NCI-H1092 (cell line): ENCODE results near the gene MBNL2.

Experiments
- DNase-seq: peaks from one replicate; lab custom pipeline; 2025; lab: John Stamatoyannopoulos, UW

Gene MBNL2

DNA sequence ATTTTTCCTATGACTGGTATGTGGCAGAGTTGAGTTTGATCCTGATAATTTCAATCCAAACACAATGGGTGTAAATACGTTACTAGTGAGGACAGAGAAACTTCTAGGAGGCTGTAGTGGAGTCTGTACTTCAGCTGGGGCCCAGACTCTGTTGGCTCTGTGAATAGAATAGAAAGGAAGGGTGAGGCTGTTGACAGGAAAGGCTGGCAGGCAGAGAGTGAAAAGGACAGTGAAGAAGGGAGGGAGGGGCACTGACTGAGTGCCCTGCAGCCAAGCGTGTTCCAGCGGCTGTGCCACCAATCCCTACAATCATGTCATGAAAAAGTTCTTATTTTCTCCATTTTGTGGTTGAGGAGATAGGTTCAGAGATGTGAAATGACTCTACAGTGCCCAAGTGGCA lies 80.5 kb downstream of the MBNL2 start:
- DNase-seq = no peak

DNA sequence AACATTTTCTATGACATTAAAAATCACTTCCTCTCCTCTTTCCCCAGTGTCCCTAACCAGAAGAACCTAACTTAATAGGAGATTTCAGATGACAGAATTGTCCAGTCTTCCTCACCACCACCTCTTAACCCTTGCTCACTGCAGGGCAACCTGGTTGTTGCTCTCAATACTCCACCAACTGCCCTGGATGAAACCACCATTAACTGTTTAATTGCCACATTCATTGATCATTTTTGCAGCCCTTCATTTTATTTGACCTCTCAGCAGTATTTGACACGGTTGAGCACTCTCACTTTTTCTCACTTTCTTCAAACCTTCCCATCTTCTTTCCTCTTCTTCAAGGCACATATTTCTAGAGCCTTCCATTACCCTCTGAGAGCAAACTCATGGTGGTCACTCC lies 84.0 kb downstream of the MBNL2 start:
- no peak for DNase-seq

DNA sequence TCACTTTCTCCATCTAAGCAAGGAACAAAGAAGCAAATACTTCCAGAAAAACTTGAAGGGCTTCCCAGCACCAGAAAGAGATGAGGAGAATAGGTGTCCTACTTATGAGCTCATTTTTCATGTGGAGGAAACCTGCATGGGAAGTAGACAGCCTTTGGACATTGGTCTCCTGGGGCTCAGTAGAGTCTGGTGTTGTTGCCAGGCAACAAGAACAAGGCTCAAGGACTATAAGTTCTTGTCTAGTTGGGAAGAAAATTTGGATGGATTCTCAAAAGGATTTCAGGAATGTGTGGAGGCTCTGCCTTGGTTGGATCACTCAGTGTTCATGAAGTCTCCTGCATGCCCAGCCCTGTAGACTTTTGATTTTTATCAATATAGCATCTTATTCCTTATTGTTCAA lies 84.5 kb downstream of the MBNL2 start:
- DNase-seq = no peak

DNA sequence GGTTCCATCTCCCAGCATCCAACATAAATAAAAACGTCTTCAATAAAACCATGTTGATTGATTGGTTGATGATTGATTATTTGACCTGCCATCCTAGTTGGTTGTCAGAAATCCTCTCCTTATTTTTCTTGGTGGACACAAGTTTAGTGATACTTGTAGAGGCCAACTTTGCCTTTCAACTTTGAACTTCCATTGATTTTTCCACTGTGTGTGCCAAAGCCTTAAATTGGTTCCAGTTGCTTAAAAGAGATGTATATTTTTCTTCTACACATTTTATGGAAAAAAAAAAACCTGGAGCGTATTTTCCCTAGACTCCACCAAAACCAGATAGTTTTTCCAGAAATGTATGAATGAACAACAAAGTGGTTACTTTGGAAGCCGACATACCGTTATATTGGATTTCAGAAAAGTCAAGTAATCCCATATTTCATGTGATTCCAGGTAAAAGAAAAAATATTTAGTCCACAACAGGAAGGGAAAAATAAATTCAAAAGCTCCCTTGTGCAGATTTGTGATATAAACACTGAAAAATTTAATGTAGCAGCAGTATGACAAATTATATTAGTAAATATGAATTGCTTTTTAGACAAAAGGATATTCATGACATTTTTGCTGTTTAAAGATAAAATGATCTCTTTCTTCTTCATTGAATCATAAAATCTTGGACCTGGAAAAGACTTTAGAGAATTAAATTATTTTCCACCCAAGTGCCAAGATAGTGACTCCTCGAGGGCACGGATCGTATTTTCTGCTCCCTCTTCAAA lies 85.2 kb downstream of the MBNL2 start:
- no peak for DNase-seq

DNA sequence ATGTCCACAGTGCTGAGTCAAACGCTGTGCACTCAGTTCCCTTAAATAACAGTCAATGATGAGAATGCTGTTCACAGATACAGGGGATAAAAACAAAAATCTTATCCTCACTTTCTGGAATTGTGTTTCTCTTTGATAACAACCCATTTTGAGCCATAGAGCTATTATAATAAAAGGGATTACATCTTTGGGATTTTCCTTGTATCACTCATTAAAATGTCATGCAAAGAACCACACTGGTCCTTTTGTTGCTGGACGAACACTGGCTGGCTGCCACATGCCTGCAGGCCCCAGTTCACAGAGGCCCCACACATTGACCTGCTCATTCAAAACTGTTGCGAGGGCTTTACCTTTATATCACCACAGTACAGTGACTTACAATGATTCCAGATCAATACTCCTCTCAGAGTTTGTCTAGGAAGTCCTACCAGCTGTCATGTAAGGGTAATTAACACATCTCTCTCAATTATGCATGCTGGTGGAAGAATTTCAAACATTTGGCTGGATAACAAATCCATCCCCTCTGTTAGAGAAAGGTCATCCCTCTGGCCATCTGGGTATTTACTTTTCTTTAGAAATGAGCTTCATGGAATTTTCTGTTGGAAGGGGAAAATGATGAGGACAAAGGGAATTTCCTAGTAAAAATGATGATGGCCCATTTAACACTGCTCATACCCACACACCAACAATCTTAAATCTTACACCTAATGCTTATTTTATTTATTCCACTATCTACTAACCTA lies 85.9 kb downstream of the MBNL2 start:
- DNase-seq = peak; percentile 4

DNA sequence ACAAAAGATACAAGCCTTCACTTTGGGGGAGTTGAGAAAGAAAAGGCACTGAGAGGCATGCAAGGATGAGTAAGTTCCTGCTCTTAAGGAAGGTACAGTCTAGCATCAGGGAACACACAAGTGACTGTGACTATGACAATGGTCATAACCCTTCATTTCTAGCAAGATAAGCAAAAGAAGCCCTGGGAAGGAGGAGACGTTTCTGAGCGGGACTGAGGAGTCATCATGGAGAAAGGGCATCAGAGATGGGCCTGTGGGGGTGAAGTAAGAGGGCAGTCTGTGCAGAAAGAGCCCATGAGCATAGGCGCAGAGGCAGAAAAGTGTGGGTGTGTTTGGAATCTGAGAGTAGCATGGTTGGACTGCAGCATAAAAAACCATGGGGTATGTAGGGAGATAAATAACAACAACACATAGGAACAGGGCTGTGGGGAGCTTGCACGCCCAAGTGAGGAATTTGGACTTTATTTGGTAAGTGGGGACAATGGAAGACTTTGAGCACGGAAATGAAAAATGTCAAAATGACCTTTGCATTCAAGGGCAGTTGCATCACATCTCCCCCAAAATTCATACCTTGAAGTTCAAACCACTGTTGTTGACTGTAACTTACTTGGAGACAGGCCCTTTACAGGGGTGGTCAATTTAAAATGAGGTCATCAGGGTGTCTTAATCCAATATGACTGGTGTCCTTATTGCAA lies 86.7 kb downstream of the MBNL2 start:
- DNase-seq = no peak

DNA sequence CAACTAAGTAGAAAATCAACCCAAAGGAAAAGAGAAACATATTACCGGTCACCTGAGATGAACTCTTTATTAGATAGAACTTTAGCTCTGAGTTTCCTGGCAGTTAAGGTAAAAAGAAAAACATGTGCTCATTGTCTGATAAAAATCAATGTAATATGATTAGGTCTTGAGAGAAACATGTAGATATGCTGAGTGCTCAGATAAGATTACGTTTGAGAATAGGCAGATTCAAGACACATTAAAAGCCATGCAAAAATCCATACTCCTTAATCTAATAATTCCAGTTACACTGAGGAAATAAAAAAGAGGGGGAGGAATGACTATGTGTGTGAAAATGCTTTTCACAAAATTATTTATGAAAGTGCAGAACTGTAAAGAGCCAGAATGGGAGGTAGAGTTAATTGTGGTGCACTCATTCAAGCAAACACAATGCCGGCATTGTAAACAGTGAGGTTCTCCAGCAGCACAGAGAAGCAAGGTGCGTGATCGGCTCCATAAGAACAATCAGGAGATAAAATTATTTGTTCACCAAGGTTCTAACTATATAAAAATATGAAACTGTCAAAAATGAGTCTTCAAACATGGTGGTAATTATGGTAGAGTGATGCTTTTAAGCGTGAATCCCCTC lies 88.8 kb downstream of the MBNL2 start:
- DNase-seq = peak; percentile 64

DNA sequence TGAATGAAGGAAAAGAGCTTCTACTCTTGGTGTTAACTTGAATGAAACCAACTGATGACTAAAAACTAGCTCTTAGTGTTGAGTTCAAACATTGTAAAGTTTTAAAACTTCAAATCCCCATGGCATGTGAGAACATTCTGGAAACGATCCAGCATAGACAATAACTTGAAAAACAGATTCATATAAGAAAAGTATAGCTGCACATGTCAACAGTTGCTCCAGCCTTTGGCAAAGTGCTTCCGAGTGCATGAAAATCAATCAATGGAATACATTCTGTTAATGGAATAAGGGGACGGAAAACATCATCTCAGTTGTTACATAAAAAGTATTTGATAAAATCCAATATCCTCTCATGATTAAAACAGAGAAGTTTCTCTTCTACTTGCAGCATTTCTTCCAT lies 89.8 kb downstream of the MBNL2 start:
- no peak for DNase-seq

DNA sequence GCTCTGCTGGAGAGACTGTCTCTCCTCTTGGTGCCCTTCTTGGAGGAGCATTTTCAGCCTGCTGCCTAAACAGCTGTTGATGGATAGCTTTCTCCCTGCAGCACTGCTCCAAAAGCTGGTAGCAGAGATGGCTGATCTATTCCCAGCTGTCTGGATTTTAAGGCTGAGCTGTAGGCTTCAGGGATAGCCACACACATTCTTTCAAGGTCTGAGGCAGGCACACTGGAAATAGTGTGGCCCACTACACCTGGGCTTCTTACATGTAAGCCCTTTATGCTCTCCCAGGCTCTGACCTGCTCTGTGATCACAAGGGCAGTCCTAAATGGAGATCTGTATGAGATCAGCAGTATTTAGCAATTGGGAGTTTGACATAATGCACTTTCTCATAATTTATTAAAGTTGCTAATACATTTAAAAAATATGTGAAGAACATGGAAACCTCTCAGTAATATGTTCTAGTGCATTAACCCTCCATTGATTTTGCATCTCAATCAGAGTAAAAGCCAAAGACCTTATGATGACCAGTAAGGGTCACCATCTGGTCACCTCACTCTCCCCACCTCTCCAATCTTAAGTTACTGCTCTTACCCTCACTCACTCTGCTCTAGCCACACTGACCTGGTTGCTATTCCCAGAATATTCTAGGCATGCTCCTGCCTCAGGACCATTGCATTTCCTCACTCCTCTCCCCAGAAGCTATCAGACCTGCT lies 91.6 kb downstream of the MBNL2 start:
- DNase-seq = no peak

DNA sequence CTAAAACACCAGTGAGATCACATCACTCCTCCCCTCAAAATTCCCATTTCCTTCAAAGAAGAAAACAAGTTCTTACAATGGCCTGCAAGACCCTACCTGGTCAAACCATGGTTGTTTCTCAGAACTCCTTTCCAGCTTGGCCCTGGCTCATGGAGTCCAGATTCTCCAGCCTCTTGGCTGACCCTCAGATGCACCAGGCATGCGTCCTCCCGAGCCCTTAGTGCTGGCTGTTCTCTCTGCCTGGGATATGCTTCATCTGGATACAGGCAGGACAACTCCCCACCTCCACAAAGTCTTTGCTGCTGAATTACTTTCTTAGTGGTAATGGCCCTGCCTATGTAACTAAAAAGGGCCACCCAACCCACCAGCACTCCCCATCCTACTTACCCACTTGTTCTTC lies 94.3 kb downstream of the MBNL2 start:
- DNase-seq = no peak

DNA sequence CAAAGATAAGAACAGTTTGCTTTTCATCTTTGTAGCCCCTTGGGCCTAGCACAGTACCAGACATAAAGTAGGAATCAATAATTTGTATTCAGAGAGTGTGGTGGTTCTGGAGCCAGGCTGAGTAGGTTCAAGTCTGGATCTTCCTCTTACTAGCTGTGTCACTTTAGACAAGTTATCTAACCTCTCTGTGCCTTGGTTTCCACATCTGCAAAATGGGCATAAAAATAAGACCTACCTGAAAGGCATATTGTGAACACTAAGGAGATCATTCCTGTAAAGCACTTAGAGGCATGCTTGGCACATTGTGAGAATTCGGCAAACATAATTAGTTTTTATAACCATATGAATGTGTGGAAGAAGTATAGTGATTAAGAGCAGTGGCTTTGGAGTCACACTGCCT lies 95.8 kb downstream of the MBNL2 start:
- DNase-seq = no peak

DNA sequence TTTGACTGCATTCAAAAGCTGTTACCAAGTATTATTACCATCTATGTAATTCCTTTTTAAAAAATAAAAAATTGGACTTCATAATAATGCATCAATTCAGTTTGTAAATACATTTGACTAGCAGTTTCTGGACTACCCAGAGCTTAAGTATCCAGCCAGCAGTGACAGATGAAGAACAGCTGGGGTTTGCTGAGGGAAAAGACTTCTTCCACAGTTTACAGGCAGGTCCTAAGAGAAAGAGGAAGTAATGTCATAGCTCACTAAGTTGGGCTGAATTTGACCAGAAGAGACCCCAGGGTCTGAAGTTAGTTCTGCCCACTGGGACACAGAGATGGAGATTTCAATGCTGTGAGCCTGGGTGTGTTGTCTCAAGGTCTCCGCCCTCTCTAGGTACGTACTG lies 96.4 kb downstream of the MBNL2 start:
- no peak for DNase-seq

DNA sequence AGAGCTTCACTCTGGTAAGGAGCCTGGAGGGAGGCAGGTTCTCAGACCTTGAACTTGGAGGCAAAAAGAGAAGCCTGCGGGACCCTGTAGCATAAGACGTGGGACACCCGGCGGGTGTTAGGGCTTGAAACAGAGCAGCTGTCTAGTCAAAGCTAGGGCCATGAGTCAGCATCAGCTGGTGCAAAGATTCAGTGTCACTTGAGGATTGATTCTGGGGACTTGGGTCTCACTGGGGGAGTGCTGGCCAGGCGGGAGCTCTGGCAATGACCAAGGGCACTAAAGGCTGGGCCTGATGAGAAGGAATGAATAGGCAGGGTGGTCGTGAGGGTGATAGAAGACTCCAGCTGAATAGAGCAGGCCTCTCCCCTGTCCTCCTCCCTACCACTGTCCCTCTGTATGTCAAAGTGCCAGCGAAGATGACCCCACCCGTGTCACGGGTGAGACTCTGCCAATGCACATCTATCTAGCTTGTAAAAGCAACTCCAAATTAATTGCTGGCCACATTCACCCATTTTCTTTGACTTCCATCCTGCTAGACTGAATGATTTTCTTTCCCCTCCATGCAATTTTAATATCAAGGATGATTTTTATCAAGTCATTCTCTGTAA lies 97.1 kb downstream of the MBNL2 start:
- no peak for DNase-seq

DNA sequence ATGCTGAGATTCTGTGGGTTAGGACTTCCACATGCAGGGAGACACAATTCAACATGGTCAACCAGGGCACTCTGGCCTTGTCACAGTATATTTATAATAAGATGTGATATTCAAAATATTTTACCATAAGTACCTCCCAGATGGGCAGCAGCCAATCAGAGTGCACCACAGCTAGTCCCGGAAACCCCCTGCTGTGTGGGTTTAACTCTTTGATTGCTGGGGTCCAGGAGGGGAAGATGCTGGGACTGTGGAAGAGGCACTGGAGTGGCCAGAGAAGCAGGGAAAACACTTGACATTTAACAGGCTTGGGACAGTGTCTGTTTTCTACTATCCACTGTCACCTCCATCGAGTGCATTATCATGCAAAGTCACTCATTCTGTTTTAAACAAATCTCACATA lies 99.0 kb downstream of the MBNL2 start:
- no peak for DNase-seq

DNA sequence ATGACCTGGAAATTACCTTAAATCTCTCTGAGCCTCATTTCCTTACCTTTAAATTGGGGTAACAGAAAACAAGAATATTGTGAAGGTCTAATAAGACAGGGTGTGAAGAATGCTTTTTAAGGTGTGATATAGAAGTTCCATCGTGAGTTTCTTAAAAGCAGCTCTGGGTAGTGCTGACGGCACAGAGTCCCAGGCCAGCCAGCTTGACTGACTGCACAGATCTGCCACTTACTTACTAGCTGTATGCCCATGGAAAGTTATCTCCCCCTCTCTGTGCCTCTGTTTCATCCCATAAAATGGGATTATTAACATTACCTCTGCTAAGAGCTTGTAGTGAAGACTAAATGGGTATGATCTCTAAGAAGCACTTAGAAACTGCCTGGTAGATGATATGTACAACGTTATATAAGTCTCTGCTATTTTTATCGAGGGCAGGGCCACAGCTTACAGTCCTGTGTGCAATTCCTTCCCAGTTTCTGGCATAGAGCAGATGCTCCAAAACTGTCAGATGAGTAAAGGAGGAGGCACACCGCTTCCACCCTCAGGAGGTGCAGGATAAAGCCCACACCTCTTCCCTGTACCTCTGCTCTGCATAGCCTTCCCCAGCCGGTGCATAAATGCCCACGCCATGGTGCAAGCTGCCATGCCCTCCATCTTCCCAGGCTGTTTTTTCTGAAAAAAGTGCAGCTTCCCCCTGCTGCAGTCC lies 99.6 kb downstream of the MBNL2 start:
- no peak for DNase-seq

DNA sequence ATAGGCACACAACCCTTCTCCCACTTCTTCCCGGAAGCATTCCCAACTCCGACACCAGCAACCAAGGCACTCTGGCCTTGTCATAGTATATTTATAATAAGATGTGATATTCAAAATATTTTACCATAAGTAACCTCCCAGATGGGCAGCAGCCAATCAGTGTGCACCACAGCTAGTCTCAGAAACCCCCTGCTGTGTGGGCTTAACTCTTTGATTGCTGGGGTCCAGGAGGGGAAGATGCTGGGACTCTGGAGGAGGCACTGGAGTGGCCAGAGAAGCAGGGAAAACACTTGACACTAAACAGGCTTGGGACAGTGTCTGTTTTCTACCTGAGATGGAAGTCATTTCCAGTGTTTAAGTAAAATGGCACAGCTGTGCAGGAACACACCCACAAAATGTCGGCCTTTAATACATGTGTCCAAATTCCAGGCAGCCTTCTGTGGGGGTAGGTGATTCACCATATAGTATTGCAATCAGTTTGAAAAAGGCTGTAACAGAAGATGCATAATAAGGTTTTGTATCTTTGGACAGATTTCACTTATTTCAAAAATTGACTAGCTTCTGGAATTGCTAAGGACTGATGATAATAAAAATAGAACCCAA lies 100.7 kb downstream of the MBNL2 start:
- no peak for DNase-seq

DNA sequence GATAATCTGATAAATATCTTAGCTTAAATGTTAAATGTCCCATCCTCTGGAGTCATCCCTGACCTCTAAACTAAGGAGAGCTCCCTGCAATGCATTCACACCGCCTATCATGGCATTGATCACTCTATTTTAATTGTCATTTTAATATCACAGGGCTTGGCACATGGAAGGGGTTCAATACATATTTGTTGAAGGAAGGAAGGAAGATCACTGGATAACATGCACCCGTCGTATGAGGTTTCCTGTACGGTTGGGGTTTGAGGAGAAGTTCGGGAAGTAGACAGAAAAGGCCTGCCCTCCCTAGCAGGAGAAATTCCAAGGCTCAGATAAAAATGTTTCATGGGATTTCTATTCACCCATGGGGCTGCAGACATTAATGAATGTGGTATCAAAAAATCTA lies 102.0 kb downstream of the MBNL2 start:
- no peak for DNase-seq

DNA sequence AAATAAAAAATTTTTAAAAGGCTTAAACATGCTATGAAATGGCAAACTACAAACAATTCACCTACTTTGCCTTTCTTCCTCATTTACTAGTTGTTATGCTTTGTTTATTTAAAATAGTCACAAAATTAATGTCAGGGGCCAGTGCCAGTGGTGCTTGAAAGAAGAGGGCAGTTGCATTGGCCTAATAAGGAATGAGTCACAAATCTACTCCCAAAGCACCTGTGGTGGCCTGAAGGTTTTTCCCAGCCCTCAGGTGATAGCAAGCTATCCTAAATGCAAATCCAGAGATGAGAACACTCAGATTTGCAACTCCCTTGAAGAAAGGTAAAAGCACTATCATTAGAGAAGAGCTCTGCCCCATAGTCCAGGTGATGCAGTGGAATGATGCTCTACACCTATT lies 103.6 kb downstream of the MBNL2 start:
- DNase-seq = no peak

DNA sequence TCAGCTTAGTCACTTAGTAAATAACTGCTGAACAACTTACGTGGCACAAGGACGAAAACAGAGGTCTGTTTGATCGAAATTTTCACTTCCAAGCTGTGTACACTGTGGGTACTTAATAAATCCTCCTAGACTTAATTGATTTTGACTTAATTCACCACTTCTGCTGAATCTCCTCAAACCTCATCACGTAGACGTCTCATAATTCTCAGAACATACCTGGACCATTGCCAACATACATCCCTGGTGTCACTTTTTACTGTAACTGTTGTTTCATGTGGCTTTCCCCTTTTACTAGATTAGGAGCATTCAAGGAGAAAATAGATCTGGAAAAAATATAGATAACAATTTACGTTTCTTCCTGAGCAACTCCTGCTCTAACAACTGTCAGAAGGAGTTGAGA lies 105.0 kb downstream of the MBNL2 start:
- no peak for DNase-seq

DNA sequence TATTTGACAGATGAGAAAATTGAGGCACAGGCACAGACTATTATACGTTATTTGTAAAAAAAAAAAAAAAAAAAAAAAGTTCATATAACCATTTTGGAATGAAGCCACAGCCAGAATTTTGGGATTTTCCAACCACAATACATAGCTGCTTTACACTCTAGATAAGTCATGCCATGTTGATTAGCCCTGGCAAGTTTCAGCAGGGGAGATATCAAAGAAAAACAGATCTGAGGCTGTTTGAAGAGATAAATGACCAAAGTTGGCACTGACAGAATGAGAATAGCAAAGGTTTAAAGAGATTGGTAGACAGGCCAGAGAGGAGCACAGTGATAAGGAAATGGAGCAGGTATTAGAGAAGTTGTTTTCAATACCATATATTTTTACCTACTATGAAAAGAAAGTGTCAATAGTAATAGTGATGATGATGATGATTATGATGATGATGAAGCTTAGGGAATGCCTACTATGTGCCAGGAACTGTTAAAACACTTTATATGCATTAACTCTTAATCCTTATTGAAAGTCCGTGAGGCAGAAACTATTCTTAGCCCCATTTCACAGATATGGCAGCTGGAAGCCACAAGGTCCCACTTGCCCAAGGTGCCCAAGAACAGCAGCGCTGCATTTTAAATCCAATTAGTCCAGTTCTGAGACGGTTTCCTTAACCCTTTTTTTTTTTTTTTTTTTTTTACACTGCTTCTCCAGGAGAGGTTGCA lies 105.5 kb downstream of the MBNL2 start:
- no peak for DNase-seq
